MM.1S (cell line): ENCODE data around the gene MYPN.

Experiments
- EZH2 ChIP-seq: fragments of 300-600 bp; sonication (generic); optimal IDR thresholded peaks from 2 replicates; pipeline ENCODE3; 2017; ENCODE audit warnings: low read depth, mild to moderate bottlenecking, antibody characterized with exemption, low read length, mixed read lengths
- EZH2phosphoT487 ChIP-seq: fragments of 300-600 bp; sonication (generic); IDR thresholded peaks from 2 replicates; pipeline ENCODE4 v1.6.1; 2018; ENCODE audit warnings: antibody characterized with exemption, low read length
- TF ChIP-seq, protein P1 (sequence below): fragments of 300-600 bp; sonication (generic); IDR thresholded peaks from 2 replicates; pipeline ENCODE4 v1.5.1; 2016; ENCODE audit warnings: antibody characterized with exemption, low read length, mixed read lengths

DNA sequence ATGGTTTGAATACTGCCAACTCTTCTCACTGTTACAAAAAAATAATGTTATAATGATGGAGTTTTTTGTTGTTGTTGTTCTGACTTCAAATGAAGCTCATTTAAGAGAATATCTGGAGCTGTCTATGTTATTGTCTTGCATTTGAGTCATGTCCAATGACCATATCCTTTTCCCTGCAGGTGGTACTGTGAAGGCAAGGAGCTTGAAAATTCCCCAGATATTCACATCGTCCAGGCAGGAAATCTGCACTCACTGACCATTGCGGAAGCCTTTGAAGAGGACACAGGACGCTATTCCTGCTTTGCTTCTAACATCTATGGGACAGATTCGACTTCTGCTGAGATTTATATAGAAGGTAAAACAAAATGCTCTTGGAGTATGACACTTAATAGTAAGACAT lies 33.5 kb downstream of the MYPN start:
- TF ChIP-seq, protein P1, sequence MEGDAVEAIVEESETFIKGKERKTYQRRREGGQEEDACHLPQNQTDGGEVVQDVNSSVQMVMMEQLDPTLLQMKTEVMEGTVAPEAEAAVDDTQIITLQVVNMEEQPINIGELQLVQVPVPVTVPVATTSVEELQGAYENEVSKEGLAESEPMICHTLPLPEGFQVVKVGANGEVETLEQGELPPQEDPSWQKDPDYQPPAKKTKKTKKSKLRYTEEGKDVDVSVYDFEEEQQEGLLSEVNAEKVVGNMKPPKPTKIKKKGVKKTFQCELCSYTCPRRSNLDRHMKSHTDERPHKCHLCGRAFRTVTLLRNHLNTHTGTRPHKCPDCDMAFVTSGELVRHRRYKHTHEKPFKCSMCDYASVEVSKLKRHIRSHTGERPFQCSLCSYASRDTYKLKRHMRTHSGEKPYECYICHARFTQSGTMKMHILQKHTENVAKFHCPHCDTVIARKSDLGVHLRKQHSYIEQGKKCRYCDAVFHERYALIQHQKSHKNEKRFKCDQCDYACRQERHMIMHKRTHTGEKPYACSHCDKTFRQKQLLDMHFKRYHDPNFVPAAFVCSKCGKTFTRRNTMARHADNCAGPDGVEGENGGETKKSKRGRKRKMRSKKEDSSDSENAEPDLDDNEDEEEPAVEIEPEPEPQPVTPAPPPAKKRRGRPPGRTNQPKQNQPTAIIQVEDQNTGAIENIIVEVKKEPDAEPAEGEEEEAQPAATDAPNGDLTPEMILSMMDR = no peak
- no peak for TF ChIP-seq EZH2
- no peak for TF ChIP-seq EZH2phosphoT487
